WERI-Rb-1 (cell line): ENCODE data around the gene AR.

Experiments used
- DNase-seq: peaks from one replicate; pipeline ENCODE4 v3.0.0-alpha.2; 2020
- H3K27ac ChIP-seq: fragments of 250-450 bp; sonication (Bioruptor Pico); 2 replicates; pipeline ENCODE4 v1.5.1; 2020; ENCODE audit warnings: mild to moderate bottlenecking, moderate library complexity
- H3K27me3 ChIP-seq: fragments of 250-450 bp; sonication (Bioruptor Pico); 2 replicates; pipeline ENCODE4 v1.5.1; 2021; ENCODE audit warnings: mild to moderate bottlenecking, low read depth, moderate library complexity; ENCODE audit not compliant: insufficient read depth, severe bottlenecking
- H3K36me3 ChIP-seq: fragments of 250-450 bp; sonication (Bioruptor Pico); 2 replicates; pipeline ENCODE4 v1.5.1; 2020; ENCODE audit warnings: mild to moderate bottlenecking, moderate library complexity
- H3K4me3 ChIP-seq: 2 replicates; pipeline ENCODE4 v1.5.1; 2011; ENCODE audit warnings: low read depth, mild to moderate bottlenecking, control low read depth, low read length
- H3K9me3 ChIP-seq: fragments of 250-450 bp; sonication (Bioruptor Pico); 2 replicates; pipeline ENCODE4 v1.5.1; 2021; ENCODE audit warnings: mild to moderate bottlenecking, moderate library complexity; ENCODE audit not compliant: severe bottlenecking
- TF ChIP-seq, protein P1 (sequence below): IDR thresholded peaks from 2 replicates; pipeline ENCODE4 v1.5.1; 2011; ENCODE audit warnings: low read depth, mild to moderate bottlenecking, control low read depth, inconsistent platforms, low read length

Gene AR

DNA sequence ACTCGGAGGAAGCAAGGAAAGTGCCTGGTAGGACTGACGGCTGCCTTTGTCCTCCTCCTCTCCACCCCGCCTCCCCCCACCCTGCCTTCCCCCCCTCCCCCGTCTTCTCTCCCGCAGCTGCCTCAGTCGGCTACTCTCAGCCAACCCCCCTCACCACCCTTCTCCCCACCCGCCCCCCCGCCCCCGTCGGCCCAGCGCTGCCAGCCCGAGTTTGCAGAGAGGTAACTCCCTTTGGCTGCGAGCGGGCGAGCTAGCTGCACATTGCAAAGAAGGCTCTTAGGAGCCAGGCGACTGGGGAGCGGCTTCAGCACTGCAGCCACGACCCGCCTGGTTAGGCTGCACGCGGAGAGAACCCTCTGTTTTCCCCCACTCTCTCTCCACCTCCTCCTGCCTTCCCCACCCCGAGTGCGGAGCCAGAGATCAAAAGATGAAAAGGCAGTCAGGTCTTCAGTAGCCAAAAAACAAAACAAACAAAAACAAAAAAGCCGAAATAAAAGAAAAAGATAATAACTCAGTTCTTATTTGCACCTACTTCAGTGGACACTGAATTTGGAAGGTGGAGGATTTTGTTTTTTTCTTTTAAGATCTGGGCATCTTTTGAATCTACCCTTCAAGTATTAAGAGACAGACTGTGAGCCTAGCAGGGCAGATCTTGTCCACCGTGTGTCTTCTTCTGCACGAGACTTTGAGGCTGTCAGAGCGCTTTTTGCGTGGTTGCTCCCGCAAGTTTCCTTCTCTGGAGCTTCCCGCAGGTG lies 637 bp downstream of the AR start:
- DNase-seq: no peak
- H3K27me3 ChIP-seq: peaks cover 61% of the 10 kb centered on the region
- H3K36me3 ChIP-seq: no peaks in the 10 kb centered on the region
- no peak overlapping the region; the same call in 1 of the 2 replicates for H3K4me3 ChIP-seq
- no peak overlapping the region for H3K27ac ChIP-seq
- H3K9me3 ChIP-seq: no peaks in the 10 kb centered on the region
- TF ChIP-seq, protein P1, sequence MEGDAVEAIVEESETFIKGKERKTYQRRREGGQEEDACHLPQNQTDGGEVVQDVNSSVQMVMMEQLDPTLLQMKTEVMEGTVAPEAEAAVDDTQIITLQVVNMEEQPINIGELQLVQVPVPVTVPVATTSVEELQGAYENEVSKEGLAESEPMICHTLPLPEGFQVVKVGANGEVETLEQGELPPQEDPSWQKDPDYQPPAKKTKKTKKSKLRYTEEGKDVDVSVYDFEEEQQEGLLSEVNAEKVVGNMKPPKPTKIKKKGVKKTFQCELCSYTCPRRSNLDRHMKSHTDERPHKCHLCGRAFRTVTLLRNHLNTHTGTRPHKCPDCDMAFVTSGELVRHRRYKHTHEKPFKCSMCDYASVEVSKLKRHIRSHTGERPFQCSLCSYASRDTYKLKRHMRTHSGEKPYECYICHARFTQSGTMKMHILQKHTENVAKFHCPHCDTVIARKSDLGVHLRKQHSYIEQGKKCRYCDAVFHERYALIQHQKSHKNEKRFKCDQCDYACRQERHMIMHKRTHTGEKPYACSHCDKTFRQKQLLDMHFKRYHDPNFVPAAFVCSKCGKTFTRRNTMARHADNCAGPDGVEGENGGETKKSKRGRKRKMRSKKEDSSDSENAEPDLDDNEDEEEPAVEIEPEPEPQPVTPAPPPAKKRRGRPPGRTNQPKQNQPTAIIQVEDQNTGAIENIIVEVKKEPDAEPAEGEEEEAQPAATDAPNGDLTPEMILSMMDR: no peak

DNA sequence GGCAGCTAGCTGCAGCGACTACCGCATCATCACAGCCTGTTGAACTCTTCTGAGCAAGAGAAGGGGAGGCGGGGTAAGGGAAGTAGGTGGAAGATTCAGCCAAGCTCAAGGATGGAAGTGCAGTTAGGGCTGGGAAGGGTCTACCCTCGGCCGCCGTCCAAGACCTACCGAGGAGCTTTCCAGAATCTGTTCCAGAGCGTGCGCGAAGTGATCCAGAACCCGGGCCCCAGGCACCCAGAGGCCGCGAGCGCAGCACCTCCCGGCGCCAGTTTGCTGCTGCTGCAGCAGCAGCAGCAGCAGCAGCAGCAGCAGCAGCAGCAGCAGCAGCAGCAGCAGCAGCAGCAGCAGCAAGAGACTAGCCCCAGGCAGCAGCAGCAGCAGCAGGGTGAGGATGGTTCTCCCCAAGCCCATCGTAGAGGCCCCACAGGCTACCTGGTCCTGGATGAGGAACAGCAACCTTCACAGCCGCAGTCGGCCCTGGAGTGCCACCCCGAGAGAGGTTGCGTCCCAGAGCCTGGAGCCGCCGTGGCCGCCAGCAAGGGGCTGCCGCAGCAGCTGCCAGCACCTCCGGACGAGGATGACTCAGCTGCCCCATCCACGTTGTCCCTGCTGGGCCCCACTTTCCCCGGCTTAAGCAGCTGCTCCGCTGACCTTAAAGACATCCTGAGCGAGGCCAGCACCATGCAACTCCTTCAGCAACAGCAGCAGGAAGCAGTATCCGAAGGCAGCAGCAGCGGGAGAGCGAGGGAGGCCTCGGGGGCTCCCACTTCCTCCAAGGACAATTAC lies 1.4 kb downstream of the AR start:
- H3K36me3 ChIP-seq: no peaks in the 10 kb centered on the region
- H3K27me3 ChIP-seq: peaks cover 69% of the 10 kb centered on the region
- no peaks in the 10 kb centered on the region for H3K9me3 ChIP-seq
- H3K27ac ChIP-seq: no peak overlapping the region
- TF ChIP-seq, protein P1: no peak
- H3K4me3 ChIP-seq: no peak overlapping the region
- DNase-seq: no peak

DNA sequence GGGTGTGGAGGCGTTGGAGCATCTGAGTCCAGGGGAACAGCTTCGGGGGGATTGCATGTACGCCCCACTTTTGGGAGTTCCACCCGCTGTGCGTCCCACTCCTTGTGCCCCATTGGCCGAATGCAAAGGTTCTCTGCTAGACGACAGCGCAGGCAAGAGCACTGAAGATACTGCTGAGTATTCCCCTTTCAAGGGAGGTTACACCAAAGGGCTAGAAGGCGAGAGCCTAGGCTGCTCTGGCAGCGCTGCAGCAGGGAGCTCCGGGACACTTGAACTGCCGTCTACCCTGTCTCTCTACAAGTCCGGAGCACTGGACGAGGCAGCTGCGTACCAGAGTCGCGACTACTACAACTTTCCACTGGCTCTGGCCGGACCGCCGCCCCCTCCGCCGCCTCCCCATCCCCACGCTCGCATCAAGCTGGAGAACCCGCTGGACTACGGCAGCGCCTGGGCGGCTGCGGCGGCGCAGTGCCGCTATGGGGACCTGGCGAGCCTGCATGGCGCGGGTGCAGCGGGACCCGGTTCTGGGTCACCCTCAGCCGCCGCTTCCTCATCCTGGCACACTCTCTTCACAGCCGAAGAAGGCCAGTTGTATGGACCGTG lies 2.2 kb downstream of the AR start:
- H3K9me3 ChIP-seq: no peaks in the 10 kb centered on the region
- TF ChIP-seq, protein P1: no peak
- H3K27me3 ChIP-seq: peaks cover 69% of the 10 kb centered on the region
- no peak overlapping the region for H3K4me3 ChIP-seq
- no peaks in the 10 kb centered on the region for H3K36me3 ChIP-seq
- H3K27ac ChIP-seq: no peak overlapping the region
- no peak for DNase-seq

DNA sequence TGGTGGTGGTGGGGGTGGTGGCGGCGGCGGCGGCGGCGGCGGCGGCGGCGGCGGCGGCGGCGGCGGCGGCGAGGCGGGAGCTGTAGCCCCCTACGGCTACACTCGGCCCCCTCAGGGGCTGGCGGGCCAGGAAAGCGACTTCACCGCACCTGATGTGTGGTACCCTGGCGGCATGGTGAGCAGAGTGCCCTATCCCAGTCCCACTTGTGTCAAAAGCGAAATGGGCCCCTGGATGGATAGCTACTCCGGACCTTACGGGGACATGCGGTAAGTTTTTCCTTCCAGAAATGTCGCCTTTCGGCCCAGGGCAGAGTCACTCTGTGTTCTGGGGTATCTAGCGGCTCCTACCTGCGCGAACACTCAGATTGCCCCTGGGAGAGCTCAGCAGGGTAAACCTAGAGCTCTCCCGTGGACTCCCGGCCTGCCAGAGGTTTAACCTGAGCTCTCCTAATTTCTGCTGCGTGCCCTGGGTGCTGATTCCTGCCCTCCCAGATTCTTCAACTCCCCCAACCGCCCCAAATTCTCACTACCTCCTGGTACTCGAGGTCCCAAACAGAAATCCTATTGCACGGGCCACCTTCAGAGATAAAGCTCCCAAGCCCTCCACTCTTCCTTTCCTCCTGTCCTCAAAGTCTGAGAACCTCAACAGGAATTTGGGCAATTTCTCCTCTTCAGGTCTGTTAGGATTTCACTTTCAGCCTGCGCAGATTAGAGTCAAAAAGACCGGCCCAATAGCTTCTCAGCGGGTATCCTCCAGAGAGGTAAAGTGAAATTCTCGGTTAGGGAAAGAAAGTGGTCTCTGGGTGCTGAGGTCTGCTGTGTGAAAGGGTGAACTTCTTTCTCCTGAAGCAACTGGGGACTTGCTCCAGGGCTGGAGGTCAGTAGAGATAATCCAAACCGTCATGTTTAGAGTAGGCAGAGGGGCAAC lies 2.9 kb downstream of the AR start:
- TF ChIP-seq, protein P1: no peak
- DNase-seq: no peak
- Histone ChIP-seq H3K9me3 (no peaks in the 10 kb centered on the region), H3K36me3 (no peaks in the 10 kb centered on the region), H3K4me3 (no peak overlapping the region), H3K27me3 (peaks cover 70% of the 10 kb centered on the region), H3K27ac (no peak overlapping the region)

DNA sequence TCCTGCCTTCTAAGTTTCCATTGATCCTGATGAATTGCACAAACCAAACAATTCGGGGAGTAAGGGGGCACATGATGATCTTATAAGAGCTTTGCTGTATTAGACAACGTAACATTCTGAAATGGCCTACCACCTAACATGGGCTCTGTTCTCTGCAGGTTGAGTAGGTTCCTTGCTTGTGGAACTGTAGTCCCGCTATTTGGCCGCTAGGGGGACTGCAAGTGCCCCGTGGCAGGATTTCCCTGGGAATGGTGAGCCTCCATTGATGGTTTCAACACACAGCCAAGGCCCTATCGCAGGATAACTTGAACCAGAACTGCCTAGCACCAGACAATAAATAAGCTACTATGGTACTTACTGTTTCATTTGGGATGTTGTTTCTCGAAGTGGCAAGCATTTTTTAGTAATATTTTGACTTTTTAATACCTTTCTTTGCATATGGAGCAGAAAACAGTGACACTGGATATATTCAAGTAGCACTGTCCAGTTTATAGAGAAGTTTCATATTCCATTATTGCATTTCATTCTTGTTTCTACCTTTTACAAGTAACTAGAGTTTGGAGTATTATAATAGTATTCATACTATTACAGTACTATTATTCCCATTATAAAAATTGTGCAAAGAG lies 11.9 kb downstream of the AR start:
- H3K36me3 ChIP-seq: no peaks in the 10 kb centered on the region
- H3K4me3 ChIP-seq: no peak overlapping the region
- H3K9me3 ChIP-seq: no peaks in the 10 kb centered on the region
- peaks cover 24% of the 10 kb centered on the region for H3K27me3 ChIP-seq
- TF ChIP-seq, protein P1: peak; percentile 82
- DNase-seq: peak; percentile 48
- H3K27ac ChIP-seq: no peak overlapping the region
